ENCODE results near the gene AKR1C2.
"Not testable (repeated sequence)": the region's sequence is repeated elsewhere in the genome, so short reads cannot be mapped to it uniquely, and the experiment has no call there.

The AKR1C2 gene

DNA sequence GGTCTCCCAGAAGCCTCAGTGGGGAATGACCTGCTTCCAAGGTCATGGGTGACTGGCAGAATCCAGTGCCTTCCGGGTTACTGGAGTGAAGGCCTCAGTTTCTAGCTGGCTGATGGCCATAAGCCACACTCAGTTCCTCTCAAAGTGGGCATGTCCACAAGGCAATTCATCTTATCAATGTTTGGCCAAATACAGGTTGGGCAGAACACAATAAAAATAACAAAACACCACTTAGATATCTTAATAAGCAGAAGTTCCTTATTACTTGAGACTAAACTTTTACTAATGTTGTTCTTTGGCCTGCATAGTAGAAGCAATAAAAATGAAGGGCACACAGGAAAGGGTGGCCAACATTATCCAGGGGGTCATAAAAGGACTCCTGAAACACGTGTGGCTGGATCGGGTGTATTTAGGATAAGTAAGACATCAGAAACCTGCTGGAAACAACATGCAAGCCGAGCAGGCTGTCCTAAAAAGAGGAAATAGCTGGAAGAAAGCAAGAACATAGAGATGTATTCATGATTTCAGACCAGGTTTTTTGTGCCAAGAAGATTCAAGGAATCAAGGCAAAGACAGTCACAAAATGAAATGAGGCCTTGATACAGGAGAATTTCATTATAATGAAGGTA is 19.6 kb upstream of the AKR1C2 start:
- no peak for DNase-seq

DNA sequence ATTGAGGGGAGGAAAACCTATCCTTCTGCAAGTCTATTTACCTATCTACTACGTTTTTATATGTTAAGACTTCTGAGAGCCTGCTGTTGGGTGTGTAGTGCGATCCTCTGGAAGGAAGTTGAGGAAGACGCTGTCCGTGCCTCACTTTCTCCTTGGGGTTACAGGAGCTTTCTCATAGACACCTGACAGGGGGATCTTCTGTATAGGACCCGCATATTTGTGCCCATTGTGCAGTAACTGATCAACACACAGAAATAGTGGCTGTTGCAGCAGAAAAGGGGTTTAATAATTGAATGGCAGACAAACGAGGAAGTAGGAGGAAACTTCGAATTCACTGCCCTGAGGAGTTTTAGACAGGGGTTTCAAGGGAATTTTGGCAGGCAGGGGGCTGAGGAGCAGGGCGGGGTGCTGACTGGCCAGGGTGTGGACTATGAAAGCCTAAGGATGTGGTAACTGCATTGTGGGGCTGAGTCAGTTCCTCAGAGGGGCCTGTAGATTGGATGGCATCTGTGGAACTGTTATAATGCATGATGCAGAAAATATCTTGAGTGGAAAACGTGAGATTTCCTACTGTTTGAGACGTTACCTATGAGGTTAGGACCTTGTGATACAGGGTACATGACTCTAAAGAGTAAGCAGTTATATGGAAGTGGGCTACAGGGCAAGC is 18.1 kb upstream of the AKR1C2 start:
- DNase-seq = not testable (repeated sequence)

DNA sequence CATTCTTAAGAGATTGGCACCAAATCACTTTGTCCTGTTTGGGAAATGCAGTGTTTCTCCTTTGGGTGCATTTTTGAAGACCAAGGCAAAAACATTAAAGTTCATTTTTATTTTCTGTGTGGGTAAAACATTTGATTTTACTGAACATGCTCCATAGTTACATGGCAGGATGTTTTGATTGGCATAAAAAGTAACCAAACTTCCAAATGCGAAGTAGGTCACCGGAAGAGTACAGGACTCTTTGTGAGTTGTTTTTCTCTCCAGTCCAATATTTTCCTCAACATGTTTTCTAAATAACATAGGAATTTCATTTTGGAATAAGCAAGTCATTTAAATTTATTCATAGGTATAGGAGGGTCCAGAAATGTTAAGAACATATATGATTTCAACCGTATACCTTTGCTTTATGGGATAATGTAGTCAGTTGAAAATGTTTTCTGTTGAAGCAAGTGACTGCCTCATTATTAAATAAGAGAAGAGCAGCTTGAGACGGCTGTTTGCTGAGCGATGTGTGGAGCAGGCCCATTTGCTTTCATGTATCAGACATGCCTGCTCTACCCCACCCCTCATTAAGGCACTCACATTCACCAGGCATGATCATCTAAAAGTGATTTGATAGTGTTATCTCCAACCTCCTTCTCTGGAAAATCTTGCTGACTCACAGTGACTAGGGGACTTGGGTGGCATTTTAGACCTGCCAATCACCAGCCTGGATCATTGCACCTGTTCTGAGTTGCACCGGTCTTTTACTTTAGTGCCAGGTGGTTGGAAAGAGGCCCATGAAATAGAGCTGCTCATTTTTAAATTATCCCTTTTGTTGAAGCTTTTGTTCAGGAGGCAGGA is 16.3 kb upstream of the AKR1C2 start:
- not testable (repeated sequence) for DNase-seq

DNA sequence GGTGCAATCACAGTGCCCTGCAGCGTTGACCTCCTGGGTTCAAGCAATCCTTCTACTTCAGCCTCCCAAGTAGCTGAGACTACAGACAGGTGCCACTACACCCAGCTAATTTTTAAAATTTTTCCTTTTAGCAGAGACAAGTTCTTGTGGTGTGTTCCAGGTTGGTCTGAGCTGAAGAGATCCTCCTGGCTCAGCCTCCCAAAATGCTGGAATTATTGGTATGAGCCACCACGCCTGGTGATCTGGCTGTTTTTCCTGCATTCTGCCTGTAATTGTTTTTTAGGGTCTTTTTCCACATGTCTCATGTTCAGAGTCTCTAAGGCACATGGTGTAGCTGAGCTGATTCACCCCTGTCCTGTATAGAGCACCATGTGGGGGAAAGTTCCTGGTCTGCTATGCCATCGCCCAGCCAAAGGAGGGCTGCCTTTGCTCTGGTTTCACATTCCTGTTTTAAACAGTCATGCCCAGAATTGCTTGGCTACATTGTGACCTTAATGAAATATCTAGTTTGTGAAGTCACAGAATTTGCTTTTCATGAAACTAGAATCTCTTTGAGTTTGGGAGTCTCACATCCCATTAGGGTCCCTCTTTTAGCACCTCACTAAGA is 15.1 kb upstream of the AKR1C2 start:
- DNase-seq = not testable (repeated sequence)

DNA sequence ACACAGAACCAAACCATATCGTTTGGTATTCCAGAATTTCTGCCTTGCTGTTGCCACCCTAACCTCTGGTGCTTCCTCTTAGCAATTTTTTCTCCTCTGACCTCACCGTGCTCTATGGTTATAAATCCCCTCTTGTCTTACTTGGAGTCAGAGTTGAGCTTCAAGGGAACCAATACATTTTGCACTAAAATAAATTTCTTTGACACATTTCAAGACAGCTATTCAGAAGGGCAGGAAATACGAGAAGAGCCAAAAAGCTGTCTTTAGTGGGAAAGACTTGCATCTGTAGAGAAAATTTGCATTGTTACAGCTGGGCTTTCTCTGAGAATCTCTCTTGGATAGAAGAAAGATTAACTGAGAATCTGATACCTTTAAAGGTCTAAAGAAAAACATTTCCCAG is 14.5 kb upstream of the AKR1C2 start:
- no peak for DNase-seq

DNA sequence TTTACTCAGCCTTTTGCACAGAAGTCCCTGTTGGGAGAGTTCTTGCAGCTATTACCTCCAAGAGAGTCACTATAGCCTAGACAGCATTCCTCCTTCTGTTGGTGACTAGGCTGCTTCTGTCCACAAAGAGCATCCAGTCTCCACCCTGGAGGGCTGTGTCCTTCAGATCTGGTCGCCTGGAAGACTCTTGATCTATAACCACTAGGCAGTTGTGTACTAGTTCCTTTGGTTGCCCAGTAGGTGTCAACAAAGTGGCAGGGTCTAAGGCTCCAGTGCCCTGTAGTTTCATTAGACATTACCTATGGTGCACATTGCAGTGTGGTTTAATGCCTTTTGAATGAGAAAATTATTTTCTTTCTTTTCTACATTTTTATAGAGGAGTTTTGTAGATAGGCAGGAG is 11.3 kb upstream of the AKR1C2 start:
- DNase-seq = no peak

DNA sequence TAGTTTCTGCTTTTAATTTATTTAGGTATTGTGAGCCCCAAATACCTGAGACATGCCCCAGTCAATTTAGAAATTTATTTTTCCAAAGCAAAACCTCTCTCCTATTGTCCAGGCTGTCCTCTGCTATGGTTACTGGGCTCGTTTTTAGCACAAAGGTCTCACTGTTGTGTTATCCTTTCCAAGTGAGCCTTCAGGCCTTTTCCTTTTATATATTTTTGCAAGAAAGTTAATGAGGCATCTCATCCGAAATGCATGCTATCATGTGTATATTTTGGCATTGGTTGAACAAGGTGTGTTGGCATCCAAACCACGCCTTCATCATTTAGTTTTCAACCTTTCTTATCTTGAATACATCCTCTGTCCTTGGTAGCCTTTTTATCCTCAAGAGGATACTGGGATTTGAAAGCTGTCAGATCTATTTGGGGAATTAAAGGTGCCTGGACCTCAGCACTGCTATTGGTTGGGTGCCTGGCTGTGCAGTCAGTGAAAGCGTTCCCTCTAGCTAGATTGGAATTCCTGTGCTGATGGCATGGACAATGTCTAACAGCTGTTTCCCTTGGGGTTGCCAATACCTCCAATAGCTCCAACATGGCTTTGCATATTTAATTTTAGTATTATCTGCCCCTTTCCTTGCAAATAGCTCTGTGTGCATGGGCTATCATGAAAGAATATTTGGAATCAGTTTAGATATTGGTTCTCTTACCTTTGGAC is 10.7 kb upstream of the AKR1C2 start:
- not testable (repeated sequence) for DNase-seq

DNA sequence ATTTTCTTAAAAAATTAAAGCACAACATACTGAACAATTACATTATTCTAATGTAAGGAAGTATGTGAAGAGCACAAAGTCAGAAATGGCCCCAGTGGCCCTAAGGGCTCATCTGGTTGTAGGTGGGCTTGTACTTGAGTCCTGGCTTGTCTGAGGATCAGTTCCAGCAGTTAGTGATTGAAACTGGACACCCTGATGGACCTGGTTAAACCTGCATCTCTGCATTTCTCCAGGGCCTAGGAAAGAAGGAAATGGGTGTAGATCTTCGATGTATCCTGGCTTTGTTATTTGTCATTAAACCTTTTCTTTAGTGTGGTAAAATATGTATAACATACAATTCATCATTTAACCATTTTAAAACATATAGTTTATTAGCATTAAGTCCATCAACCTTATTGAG is 9.7 kb upstream of the AKR1C2 start:
- no peak for DNase-seq

DNA sequence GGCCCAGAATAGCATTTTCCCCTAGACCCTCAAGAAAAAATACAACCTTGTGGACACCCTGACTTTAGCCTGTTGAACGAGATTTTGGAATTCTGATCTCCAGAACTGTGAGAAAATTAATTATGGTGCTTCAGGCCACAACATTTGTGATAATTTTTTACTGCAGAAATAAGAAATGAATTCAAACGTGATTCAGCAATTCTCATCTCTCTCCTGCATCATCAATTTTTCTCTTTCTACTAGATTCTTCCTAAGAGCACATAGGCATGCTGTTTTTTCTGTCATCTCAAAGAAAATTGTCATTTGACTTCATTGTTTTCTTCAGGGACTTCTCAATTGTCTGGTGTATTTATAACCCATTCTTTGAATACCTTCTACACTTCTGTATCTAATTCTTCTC is 8.9 kb upstream of the AKR1C2 start:
- no peak for DNase-seq

DNA sequence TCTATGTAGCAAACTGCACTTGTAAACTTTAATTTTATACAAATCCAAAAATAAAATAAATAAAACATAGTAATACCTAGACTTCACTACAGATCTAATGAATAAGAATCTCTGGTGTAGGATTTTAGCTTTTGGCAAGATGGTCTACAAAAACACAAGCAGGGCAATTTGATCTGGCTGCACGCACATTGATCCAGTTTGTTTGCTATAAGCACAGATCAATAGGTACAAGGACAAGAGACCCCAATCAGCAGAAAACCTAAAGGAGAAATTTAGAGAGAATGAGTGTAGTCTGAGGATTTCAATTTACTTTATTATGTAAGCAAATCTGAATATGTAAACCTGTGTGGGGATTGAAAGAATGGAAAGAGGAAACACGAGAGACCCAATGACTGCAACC is 7.7 kb upstream of the AKR1C2 start:
- DNase-seq = not testable (repeated sequence)

DNA sequence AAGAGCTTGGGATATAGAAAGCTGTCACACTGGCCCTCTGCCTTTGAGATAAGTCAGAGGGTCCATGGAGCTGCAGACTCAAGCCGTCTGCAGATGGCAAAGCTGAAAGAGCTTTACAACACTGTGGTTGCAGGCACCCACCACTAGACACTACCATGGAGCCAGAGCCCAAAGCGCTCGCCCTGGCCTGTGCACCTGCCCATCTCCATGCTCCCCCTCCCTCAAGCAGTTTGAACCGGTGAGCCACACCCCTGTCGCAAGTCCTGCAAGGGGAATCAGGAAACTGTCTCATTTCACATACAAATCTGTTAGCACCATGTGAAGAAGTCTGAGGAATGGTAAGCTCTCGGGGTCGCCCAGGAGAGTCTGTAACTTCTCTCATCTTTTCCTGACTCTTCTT is 6.4 kb upstream of the AKR1C2 start:
- DNase-seq = not testable (repeated sequence)

DNA sequence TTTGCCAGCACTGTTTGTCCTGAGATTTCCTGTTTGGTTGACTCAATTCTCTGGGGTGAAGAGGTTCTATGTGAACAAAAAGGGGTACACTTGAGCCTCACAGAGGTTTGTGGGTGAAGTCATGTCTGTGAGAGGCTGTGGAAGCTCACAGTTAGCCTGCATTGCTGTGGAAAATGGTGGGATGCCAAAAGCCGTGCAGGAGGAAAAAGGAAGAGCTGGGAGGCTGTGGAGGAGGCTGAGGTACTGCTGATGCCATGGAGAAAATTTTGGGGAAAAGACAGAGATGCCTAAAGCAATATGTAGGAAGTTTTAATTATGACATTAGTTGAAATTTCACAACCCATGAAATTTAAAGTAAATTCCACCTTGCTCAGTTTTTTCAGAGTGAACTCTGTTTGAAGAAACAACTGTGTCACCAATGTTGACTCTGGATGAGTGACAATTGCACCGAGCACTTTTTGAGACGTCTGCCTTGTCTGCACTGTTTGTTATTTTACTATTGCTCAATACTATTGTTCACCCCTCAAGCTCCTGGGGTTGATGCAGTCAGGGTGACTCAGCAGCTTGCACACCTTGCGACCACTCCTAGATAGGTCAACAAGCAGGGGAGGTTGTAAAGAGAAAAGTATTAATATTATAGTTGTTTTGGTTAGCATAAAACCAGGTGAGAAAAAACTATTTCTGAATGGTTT is 5.3 kb upstream of the AKR1C2 start:
- DNase-seq = not testable (repeated sequence)

DNA sequence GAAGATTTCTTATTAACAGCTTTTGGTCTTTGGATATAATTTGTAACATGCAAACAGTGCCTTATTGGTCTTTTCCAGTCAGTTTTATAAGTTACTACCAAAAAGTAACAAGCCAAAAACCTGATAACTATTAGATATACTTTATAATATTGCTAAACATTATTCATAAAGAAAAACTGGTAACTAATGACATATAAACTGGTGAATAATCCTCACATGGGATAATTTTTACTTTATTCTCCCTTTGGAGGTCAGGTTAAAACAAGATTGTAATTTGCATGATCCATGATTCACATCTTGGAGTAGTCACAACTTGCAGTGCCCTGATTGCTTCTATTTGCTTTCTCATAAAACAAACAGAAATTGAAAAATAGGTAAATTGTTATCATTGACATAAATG is 844 bp upstream of the AKR1C2 start:
- DNase-seq = not testable (repeated sequence)

DNA sequence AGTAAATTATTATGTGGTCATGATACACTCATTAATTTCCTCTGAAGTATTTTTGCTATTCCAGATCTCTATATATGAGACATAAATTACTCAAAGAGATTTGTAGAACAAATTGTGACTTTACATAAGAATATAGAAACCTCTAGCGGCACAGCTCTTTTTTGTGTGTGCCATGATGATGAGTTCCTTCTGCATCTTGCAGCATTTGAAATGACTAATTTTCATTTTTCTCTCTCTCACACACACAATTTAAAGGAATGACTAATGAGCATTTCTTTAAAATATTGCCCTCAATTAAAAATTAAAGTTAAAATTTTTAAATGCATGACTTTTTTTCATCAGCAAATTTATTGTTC is 351 bp upstream of the AKR1C2 start:
- not testable (repeated sequence) for DNase-seq

DNA sequence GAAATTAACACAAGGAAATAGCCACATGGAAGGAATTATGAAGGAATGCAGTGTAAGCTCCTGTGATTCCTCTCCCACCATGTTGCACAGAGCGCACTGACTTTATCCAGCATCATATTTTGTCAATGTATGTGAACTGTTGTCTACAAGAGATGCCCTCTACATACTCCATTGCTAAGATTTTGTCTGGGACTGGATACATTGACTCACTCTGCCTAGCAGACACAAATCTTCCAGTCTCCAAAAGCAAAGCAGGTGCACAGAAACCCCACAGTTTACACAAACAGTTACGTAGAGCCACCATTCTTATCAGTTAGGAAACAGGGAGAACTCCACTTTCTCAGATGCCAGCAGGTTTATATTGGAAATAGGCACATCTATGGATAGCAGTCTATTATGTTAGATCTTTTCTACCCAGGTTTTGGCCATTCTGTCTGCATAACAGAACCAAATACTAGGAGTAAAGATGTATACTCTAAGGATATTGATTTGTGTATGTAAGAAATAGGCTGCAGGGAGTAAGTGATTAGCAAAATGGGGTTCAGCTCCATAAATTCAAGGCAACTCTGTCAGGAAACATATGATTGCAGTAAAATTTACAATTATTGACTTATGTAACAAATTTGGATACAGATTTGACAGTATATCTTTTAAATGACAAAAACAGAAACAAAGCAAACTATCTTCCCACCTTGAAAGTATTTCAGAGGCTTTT is 1.5 kb downstream of the AKR1C2 start:
- no peak for DNase-seq

DNA sequence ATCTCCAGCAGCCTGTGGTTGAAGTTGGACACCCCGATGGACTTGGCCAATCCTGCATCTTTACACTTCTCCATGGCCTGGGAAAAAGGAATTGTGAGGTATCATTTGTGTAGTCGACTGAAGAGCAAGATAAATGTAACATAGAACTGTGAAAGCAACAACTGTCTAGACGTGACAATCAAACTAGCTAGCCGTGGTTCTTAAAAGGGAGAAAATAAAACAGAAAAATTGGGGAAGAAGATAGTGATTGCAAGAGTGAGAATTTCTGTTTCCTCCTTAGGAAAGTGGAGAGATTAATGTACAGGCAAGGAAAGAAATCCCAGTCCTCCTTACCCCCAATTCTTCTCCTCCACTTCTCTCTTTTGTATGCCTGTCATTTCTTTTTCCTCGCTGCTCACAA is 5.0 kb downstream of the AKR1C2 start:
- DNase-seq = no peak

DNA sequence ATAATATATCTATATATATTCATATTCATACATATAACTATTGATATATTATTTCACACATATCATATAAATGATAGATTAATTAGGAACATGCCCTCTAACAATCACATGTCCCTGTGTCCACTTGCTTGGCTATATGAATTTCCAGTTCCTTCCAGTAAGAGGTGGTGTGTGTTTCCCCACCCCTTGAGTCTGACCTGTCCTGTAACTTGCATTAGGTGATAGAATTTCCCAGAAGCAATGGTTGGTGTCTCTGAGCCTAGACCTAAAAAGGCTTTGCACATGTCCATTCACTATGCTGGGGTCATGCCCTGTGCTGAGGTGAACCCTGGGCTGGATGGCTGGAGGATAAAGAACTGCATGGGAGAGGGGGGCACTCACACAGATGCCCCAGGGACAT is 9.4 kb downstream of the AKR1C2 start:
- DNase-seq = not testable (repeated sequence)

DNA sequence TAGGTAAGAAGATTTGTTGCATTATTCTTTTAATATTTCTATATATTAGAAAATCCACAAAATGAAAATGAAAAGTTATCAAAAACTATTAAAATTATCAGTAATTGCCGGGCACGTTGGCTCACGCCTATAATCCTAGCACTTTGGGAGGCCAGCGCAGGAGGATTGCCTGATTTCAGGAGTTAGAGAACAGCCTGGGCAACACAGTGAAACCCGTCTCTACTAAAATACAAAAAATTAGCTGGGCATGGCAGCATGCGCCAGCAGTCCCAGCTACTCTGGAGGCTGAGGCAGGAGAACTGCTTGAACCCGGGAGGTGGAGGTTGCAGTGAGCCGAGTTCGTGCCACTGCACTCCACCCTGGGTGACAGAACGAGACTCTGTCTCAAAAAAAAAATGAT is 11.1 kb downstream of the AKR1C2 start:
- not testable (repeated sequence) for DNase-seq

DNA sequence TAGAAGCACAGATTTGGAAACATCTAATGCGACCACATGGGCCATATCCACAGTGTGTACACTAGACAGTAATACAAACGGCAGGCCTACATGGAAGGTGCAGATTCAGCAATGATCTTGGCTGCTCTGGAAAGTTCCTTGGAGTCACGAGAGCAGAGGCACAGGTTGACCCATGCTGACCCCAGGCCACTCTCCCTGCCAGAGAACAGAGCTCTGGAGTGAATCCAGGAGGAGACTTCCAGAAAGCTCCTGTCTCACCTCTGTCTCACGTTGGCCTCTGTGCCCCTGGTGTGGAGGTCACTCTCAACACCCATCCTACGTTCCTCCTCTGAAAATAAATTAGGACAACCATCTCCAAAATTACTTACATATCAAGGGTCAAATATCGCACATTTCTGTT is 12.2 kb downstream of the AKR1C2 start:
- not testable (repeated sequence) for DNase-seq

DNA sequence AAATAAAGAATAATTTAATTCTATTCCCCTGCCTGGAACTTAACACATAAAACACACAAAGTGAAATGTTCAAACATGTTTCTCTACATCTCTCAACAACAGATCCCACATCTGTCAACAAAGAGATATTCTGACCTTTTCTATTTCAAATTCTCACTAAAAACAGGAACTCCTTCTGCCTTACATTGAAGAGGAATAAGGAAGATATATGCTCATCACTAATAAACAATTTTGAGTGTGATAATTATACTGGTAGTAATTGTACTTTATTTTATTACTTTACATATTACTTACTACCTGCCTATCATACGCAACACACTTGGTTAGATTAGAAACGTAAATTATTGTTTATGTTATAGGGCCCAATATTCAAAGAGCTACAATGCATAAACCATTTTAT is 13.4 kb downstream of the AKR1C2 start:
- DNase-seq = no peak

DNA sequence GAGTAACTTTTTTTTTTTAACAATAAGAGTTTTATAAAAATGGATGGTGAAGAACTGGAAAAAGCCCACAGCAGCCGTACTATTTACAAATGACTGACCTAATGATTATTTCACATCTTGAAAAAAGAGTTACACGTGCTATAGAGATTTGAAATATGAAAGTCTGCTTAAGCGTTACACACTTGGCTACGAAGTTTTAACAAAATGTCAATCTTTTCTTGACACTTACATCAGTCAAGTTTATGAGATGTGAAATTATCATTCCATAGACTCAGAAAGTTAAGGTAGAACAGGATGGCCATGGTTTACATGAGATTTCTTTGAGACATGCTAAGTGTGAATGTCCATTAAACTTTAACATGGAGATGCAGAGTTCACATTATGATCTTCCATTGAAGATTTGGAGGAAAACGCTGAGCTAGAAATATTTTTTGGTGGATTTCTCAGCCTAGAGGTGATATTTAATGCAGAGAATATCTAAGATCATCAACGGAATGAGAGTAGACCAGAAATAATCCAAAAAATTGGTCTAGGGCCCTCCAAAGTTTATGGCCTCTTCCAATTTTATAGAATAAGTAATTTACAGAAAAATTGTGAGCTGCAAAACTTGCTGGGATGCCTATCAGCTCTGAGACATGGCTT is 15.5 kb downstream of the AKR1C2 start:
- DNase-seq = not testable (repeated sequence)
